Mucosa of descending colon (tissue), 3 donors: ENCODE data around the gene STAT5A. TPM values are rescaled to one million over a fixed set of nuclear protein-coding genes. Genes with fewer than 3 reads are reported as not detected.
"Not testable (repeated sequence)": the region's sequence is repeated elsewhere in the genome, so short reads cannot be mapped to it uniquely, and the experiment has no call there.

ENCODE experiments used
- ATAC-seq: fragments of 200-7000 bp; cut with Tn5 transposase; one replicate; pipeline ENCODE4 v1.9.1; 2020; ENCODE audit warnings: mild to moderate bottlenecking, moderate library complexity
- DNase-seq, 3 donors: peaks; one replicate each; pipeline ENCODE4 v3.0.0-alpha.2; 2020
- H3K36me3 ChIP-seq: fragments of 200-600 bp; one replicate; pipeline ENCODE4 v1.8.0; 2021; ENCODE audit warnings: low read depth, mild to moderate bottlenecking
- H3K4me1 ChIP-seq: fragments of 200-600 bp; one replicate; pipeline ENCODE4 v1.8.0; 2021; ENCODE audit warnings: low read depth, mild to moderate bottlenecking
- H3K4me3 ChIP-seq: fragments of 200-600 bp; one replicate; pipeline ENCODE4 v1.8.0; 2021; ENCODE audit warnings: mild to moderate bottlenecking
- H3K9me3 ChIP-seq: fragments of 200-600 bp; one replicate; pipeline ENCODE4 v1.8.0; 2021; ENCODE audit warnings: mild to moderate bottlenecking
- CTCF ChIP-seq: fragments of 200-600 bp; IDR thresholded peaks from one replicate; pipeline ENCODE4 v1.8.0; 2022; ENCODE audit warnings: antibody characterized with exemption, mild to moderate bottlenecking
- intact Hi-C, 2 donors: fragments of 100-400 bp; cut with DNase I in 1 of 2; cut with micrococcal nuclease in 1 of 2; formaldehyde crosslinking; loops; one replicate each; pipeline versions ENCODE4 v1.11.0 to v1.11.1; 2022; cut with DNase I, micrococcal nuclease
- total RNA-seq, 3 donors: library from RNA; stranded (reverse); fragmentation: NEBNext Ultra II Directional in 2 of 3; extraction: Animal tissue kit (Norgen Biotek cat#: 25700) in 2 of 3; gene quantifications; one replicate each; pipeline versions ENCODE4 v1.2.1 to v1.2.4, GENCODE V29; 2021 to 2023
- donor health status: DM: no; HTN: no; CAD: no; lungs with moderate emphysema.
- donor health status: DM: no; HTN: no; CAD: no.
- donor health status: DM: no; HTN: yes; CAD: no.

Gene STAT5A
- total RNA-seq, 3 donors from 2014 or later = 26.4 to 53.7 (median 29.7) TPM

GRCh38 chr17:42315402-42316156 lies 27.3 kb downstream of the STAT5A start:
- H3K4me3 ChIP-seq = no peak overlapping the region
- H3K9me3 ChIP-seq = no peaks in the 10 kb centered on the region
- intact Hi-C loops = no loop called here
- TF ChIP-seq CTCF = no peak
- peaks cover 14% of the 10 kb centered on the region for H3K4me1 ChIP-seq
- H3K36me3 ChIP-seq = peaks cover 6% of the 10 kb centered on the region
- no peak for DNase-seq
- ATAC-seq = peak; percentile 11

- intact Hi-C loops = no loop called here
- TF ChIP-seq CTCF = no peak
- DNase-seq (no peak), ATAC-seq (no peak)
- H3K4me3 ChIP-seq = no peak overlapping the region
- peaks cover 8% of the 10 kb centered on the region for H3K4me1 ChIP-seq
- no peaks in the 10 kb centered on the region for H3K9me3 ChIP-seq
- H3K36me3 ChIP-seq = peaks cover 6% of the 10 kb centered on the region
These were observed 28.5 kb downstream of the STAT5A start for GRCh38 chr17:42316755-42317154.

GRCh38 chr17:42317266-42317845 lies 29.1 kb downstream of the STAT5A start:
- intact Hi-C loops = no loop called here

GRCh38 chr17:42317967-42318366 lies 29.7 kb downstream of the STAT5A start:
- H3K4me3 ChIP-seq, intact Hi-C loops, H3K36me3 ChIP-seq, ATAC-seq, H3K9me3 ChIP-seq, DNase-seq, H3K4me1 ChIP-seq: not testable (repeated sequence)

More at GRCh38 chr17:42317266-42317845, 29.1 kb downstream of the STAT5A start:
- no peak overlapping the region for H3K4me3 ChIP-seq
- peaks cover 6% of the 10 kb centered on the region for H3K36me3 ChIP-seq
- ATAC-seq = no peak
- H3K9me3 ChIP-seq = no peaks in the 10 kb centered on the region
- no peak for DNase-seq
- no peak for TF ChIP-seq CTCF
- H3K4me1 ChIP-seq = peaks cover 4% of the 10 kb centered on the region

GRCh38 chr17:42321555-42321954 lies 33.3 kb downstream of the STAT5A start:
- Histone ChIP-seq H3K36me3 (peaks cover 7% of the 10 kb centered on the region), H3K9me3 (no peaks in the 10 kb centered on the region), H3K4me1 (no peaks in the 10 kb centered on the region), H3K4me3 (no peak overlapping the region)
- no peak for DNase-seq
- TF ChIP-seq CTCF = no peak
- intact Hi-C loops = loop anchor here in 1 of 2 donors (5.0 to 10.0 kb wide), 2 partner anchors 86 to 193 kb away; no protein-coding TSS in a partner anchor
- no peak for ATAC-seq
